Chondrocyte (in vitro differentiated cells): ENCODE results near the gene MIPEP. TPM values are rescaled to one million over a fixed set of nuclear protein-coding genes. Genes with fewer than 3 reads are reported as not detected.

Source experiments
- DNase-seq: peaks from one replicate; pipeline ENCODE4 v3.0.0; 2021; ENCODE audit warnings: mixed read lengths, low spot score
- H3K27ac Mint-ChIP-seq: one replicate; pipeline ENCODE4 v1.8.0; 2021; ENCODE audit warnings: mild to moderate bottlenecking, moderate library complexity, mixed read lengths; ENCODE audit not compliant: unreplicated experiment
- H3K27me3 Mint-ChIP-seq: 2 replicates; pipeline ENCODE4 v1.8.0; 2021; ENCODE audit warnings: low read depth, mixed read lengths
- H3K36me3 Mint-ChIP-seq: 2 replicates; pipeline ENCODE4 v1.8.0; 2021; ENCODE audit warnings: low read depth, mixed read lengths
- H3K4me1 Mint-ChIP-seq: 2 replicates; pipeline ENCODE4 v1.8.0; 2021; ENCODE audit warnings: low read depth, mild to moderate bottlenecking, mixed read lengths
- H3K4me3 Mint-ChIP-seq: one replicate; pipeline ENCODE4 v1.8.0; 2021; ENCODE audit warnings: mild to moderate bottlenecking, moderate library complexity, mixed read lengths; ENCODE audit not compliant: unreplicated experiment
- H3K9me3 Mint-ChIP-seq: 2 replicates; pipeline ENCODE4 v1.8.0; 2021; ENCODE audit warnings: low read depth, mixed read lengths
- CTCF ChIP-seq: fragments of 200-600 bp; sonication (generic); IDR thresholded peaks from 2 replicates; pipeline ENCODE4 v1.5.0; 2021; ENCODE audit warnings: antibody characterized with exemption, mild to moderate bottlenecking, moderate library complexity
- long read RNA-seq: library from polyadenylated mRNA; stranded (forward); transcript quantifications from one replicate; pipeline ENCODE4 v2.0.0, GENCODE V29; 2021
- total RNA-seq: library from RNA; stranded (reverse); gene quantifications from 3 replicates; pipeline ENCODE4 v1.2.1, GENCODE V29; 2021

MIPEP gene
- total RNA-seq: 13.9 to 20.2 TPM (median 14.4 TPM) in 3 replicates
- long read RNA-seq, transcript MIPEP-201 (19 exons, 2,400 nt): major isoform, 22 of 32 reads
- long read RNA-seq, partial matches to known transcripts: 5 of 32 reads
- long read RNA-seq, other reads (novel, unspliced or antisense): 5 of 32 reads

- peak within 1 kb of the TSS; percentile 79 for H3K4me3 Mint-ChIP-seq
- peak; percentile 85 for TF ChIP-seq CTCF
- H3K4me1 Mint-ChIP-seq: peaks cover 22% of the 10 kb centered on the region
- H3K36me3 Mint-ChIP-seq: peaks cover 5% of the 10 kb centered on the region
- H3K27ac Mint-ChIP-seq: peak within 1 kb of the TSS; percentile 91
- no peaks in the 10 kb centered on the region for H3K9me3 Mint-ChIP-seq
- no peaks in the 10 kb centered on the region for H3K27me3 Mint-ChIP-seq
- DNase-seq: peak; percentile 97
Measured at GRCh38 chr13:23888658-23889614, at the start of gene MIPEP. MIPEP (minus strand) TSS chr13:23889400; CDS start chr13:23889320, 80 bp downstream.

- H3K9me3 Mint-ChIP-seq: peaks cover 19% of the 10 kb centered on the region
- DNase-seq: no peak
- peaks cover 6% of the 10 kb centered on the region for H3K36me3 Mint-ChIP-seq
- no peak for TF ChIP-seq CTCF
- H3K4me3 Mint-ChIP-seq: no peak overlapping the region
- H3K27me3 Mint-ChIP-seq: peaks cover 2% of the 10 kb centered on the region
- peaks cover 11% of the 10 kb centered on the region for H3K4me1 Mint-ChIP-seq
- no peak overlapping the region for H3K27ac Mint-ChIP-seq
Measured at GRCh38 chr13:23934520-23934919, 45.3 kb upstream of the MIPEP start.

GRCh38 chr13:23928985-23929384 is 39.8 kb upstream of the MIPEP start:
- Mint-ChIP-seq H3K27me3 (no peaks in the 10 kb centered on the region), H3K4me3 (no peak overlapping the region), H3K9me3 (peaks cover 2% of the 10 kb centered on the region), H3K27ac (peak overlapping the region; percentile 69), H3K36me3 (no peaks in the 10 kb centered on the region), H3K4me1 (peaks cover 20% of the 10 kb centered on the region)
- DNase-seq: no peak
- no peak for TF ChIP-seq CTCF

GRCh38 chr13:23923031-23923430 is 33.8 kb upstream of the MIPEP start:
- no peak overlapping the region for H3K27ac Mint-ChIP-seq
- no peak overlapping the region for H3K4me3 Mint-ChIP-seq
- DNase-seq: no peak
- no peak for TF ChIP-seq CTCF
- H3K36me3 Mint-ChIP-seq: peaks cover under 1% of the 10 kb centered on the region
- H3K27me3 Mint-ChIP-seq: no peaks in the 10 kb centered on the region
- peaks cover 5% of the 10 kb centered on the region for H3K9me3 Mint-ChIP-seq
- H3K4me1 Mint-ChIP-seq: peaks cover under 1% of the 10 kb centered on the region
